CD4-positive, alpha-beta T cell (primary cell): ENCODE data around the gene VWA3B. TPM values are rescaled to one million over a fixed set of nuclear protein-coding genes. Genes with fewer than 3 reads are reported as not detected.

Experiments
- ATAC-seq: fragments of 200-7000 bp; cut with Tn5 transposase; one replicate; pipeline ENCODE4 v1.10.0; 2022; ENCODE audit warnings: mild to moderate bottlenecking; ENCODE audit not compliant: poor library complexity
- CTCF ChIA-PET: fragments of 350-600 bp; sonication (Branson Sonifier 250); formaldehyde crosslinking; loops from one replicate; lab custom pipeline; 2021; ENCODE audit warnings: antibody characterized with exemption, inconsistent platforms; lab: Charles Lee
- POLR2A ChIA-PET: fragments of 350-600 bp; sonication (Branson Sonifier 250); formaldehyde crosslinking; loops from one replicate; lab custom pipeline; 2021; ENCODE audit warnings: antibody characterized with exemption, inconsistent platforms; lab: Charles Lee
- DNase-seq, 14 experiments: peaks; one replicate each; pipeline ENCODE4 v3.0.0-alpha.2; 2013 to 2020; ENCODE audit warnings: mixed read lengths in 2 of 14
- H3K27ac ChIP-seq, 2 donors: one replicate each; pipeline versions ENCODE4 v1.5.1 to v1.7.0; 2013; ENCODE audit warnings: low read length in 2 of 2, low read depth in 1 of 2, mild to moderate bottlenecking in 1 of 2
- H3K27me3 ChIP-seq, 2 experiments: 1 replicate in 1 of 2; 2 replicates in 1 of 2; pipeline versions ENCODE4 v1.6.1 to v1.7.0; 2013; ENCODE audit warnings: low read length in 2 of 2, control low read depth in 1 of 2, mild to moderate bottlenecking in 1 of 2, moderate library complexity in 1 of 2; ENCODE audit not compliant: insufficient read depth in 2 of 2, control insufficient read depth in 1 of 2
- H3K36me3 ChIP-seq: one replicate; pipeline ENCODE4 v1.6.1; 2013; ENCODE audit warnings: low read length, control low read depth; ENCODE audit not compliant: insufficient read depth
- H3K4me1 ChIP-seq: one replicate; pipeline ENCODE4 v1.6.1; 2013; ENCODE audit warnings: low read length, control low read depth; ENCODE audit not compliant: insufficient read depth
- H3K4me3 ChIP-seq: one replicate; pipeline ENCODE4 v1.5.1; 2013; ENCODE audit warnings: mild to moderate bottlenecking, low read length, moderate library complexity
- H3K9me3 ChIP-seq, 2 experiments: 1 replicate in 1 of 2; 2 replicates in 1 of 2; pipeline versions ENCODE4 v1.6.1 to v1.7.0; 2013; ENCODE audit warnings: low read length in 2 of 2, mild to moderate bottlenecking in 2 of 2, control low read depth in 1 of 2, moderate library complexity in 1 of 2; ENCODE audit not compliant: control insufficient read depth in 1 of 2, insufficient read depth in 1 of 2
- H3K27ac Mint-ChIP-seq: one replicate; pipeline ENCODE4 v1.8.0; 2020; ENCODE audit warnings: mixed read lengths
- H3K27me3 Mint-ChIP-seq: one replicate; pipeline ENCODE4 v1.8.0; 2021; ENCODE audit warnings: mixed read lengths
- H3K36me3 Mint-ChIP-seq: one replicate; pipeline ENCODE4 v1.8.0; 2021; ENCODE audit warnings: low read depth, mixed read lengths
- H3K4me1 Mint-ChIP-seq: one replicate; pipeline ENCODE4 v1.8.0; 2021; ENCODE audit warnings: low read depth, mixed read lengths
- H3K4me3 Mint-ChIP-seq: one replicate; pipeline ENCODE4 v1.8.0; 2020; ENCODE audit warnings: mild to moderate bottlenecking, mixed read lengths
- H3K9me3 Mint-ChIP-seq: one replicate; pipeline ENCODE4 v1.8.0; 2020; ENCODE audit warnings: mixed read lengths
- intact Hi-C, 2 experiments: fragments of 100-400 bp; cut with DNase I in 1 of 2; cut with micrococcal nuclease in 1 of 2; formaldehyde crosslinking; loops; one replicate each; pipeline versions ENCODE4 v1.15.1 to v1.9.0; 2023 to 2025; cut with DNase I, micrococcal nuclease
- total RNA-seq, 174 experiments: library from RNA in 2 of 174; stranded (reverse) in 2 of 174; gene quantifications; one replicate each; pipeline ENCODE4 v1.2.3 and lab custom pipeline; 2021 to 2026
- TF ChIP-seq, protein P1 (sequence below): fragments of 200-600 bp; IDR thresholded peaks from one replicate; pipeline ENCODE4 v1.8.0; 2022; ENCODE audit warnings: antibody characterized with exemption, mild to moderate bottlenecking

Gene VWA3B
- total RNA-seq, 2 experiments from 2014 or later: not detected

DNA sequence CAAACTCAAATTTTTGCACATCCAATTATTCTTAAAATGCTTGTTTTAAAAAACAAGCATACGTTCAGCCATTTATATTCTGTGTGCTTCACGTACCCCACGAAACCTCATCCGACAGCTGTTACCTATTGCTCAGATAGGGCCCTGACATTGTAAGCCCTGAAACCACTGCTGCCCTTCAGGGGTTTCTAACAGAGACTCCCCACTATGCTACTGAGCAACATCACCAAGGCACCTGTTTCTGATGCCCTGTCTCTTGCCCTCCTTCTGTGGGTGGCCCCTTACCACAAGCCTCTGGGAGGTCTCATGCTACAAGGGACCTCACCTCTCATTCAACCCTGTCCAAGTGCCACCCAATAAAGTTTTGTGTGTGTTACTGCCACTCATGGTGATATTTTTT, 240.8 kb downstream of the VWA3B start:
- no peak overlapping the region for H3K4me3 Mint-ChIP-seq
- no peaks in the 10 kb centered on the region for H3K4me1 Mint-ChIP-seq
- ChIA-PET CTCF (no interaction called here), POLR2A (no interaction called here)
- peaks cover 10% of the 10 kb centered on the region for H3K9me3 Mint-ChIP-seq
- Histone ChIP-seq H3K4me3 (no peak overlapping the region), H3K4me1 (no peaks in the 10 kb centered on the region), H3K36me3 (no peaks in the 10 kb centered on the region), H3K27me3 (peaks cover 3% of the 10 kb centered on the region in 2 experiments), H3K27ac (no peak overlapping the region), H3K9me3 (no peaks in the 10 kb centered on the region)
- peaks cover 17% of the 10 kb centered on the region for H3K27me3 Mint-ChIP-seq
- H3K36me3 Mint-ChIP-seq: no peaks in the 10 kb centered on the region
- DNase-seq (no peak), ATAC-seq (no peak)
- TF ChIP-seq, protein P1, sequence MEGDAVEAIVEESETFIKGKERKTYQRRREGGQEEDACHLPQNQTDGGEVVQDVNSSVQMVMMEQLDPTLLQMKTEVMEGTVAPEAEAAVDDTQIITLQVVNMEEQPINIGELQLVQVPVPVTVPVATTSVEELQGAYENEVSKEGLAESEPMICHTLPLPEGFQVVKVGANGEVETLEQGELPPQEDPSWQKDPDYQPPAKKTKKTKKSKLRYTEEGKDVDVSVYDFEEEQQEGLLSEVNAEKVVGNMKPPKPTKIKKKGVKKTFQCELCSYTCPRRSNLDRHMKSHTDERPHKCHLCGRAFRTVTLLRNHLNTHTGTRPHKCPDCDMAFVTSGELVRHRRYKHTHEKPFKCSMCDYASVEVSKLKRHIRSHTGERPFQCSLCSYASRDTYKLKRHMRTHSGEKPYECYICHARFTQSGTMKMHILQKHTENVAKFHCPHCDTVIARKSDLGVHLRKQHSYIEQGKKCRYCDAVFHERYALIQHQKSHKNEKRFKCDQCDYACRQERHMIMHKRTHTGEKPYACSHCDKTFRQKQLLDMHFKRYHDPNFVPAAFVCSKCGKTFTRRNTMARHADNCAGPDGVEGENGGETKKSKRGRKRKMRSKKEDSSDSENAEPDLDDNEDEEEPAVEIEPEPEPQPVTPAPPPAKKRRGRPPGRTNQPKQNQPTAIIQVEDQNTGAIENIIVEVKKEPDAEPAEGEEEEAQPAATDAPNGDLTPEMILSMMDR: no peak
- H3K27ac Mint-ChIP-seq: no peak overlapping the region
- intact Hi-C loops: no loop called here

DNA sequence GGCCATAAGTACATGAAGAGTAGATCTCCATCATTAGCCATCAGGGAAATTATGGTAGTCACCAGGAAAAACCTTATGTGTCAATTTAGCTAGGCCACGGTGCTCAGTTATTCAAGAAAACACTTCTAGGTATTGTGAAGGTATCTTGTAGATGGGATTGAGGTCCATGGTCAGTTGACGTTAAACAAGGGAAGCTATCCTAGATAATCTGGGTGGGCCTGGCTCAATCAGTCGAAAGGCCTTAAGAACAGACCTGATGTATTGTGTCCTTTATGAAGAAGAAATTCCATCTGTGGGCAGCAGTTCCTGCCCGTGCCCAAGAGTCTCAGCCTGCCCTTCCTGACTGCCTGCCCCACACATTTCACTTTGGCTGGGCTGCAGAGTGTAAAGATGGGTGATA, 242.6 kb downstream of the VWA3B start:
- Histone ChIP-seq H3K36me3 (no peaks in the 10 kb centered on the region), H3K4me3 (no peak overlapping the region), H3K4me1 (no peaks in the 10 kb centered on the region), H3K27ac (no peak overlapping the region), H3K27me3 (peaks cover 3 to 9% of the 10 kb centered on the region in 2 experiments), H3K9me3 (no peaks in the 10 kb centered on the region)
- no peaks in the 10 kb centered on the region for H3K4me1 Mint-ChIP-seq
- intact Hi-C loops: no loop called here
- H3K27ac Mint-ChIP-seq: no peak overlapping the region
- ChIA-PET POLR2A (no interaction called here), CTCF (no interaction called here)
- H3K4me3 Mint-ChIP-seq: no peak overlapping the region
- H3K36me3 Mint-ChIP-seq: no peaks in the 10 kb centered on the region
- DNase-seq (no peak), ATAC-seq (no peak)
- TF ChIP-seq, protein P1: no peak
- H3K9me3 Mint-ChIP-seq: no peaks in the 10 kb centered on the region
- H3K27me3 Mint-ChIP-seq: peaks cover 10% of the 10 kb centered on the region

DNA sequence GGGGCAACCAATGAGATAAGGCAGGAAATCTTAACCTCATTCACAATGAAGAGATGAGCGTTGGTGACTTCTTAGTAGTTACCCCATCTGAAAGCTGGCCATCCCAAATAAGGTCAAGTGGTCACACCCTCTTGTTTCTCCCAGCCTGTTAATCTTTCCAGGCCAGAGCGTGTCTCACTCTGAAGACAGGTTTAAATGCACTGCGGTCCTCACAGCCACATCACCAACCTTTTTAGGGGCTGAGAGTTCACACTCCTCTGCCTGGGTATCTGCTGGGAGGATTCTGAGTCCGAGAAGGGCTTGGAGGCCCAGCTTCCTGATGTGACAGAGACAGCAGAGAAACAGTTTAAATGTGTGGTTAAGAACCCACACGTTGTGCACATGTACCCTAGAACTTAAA, 246.0 kb downstream of the VWA3B start:
- POLR2A ChIA-PET: no interaction called here

More for the DNA sequence above, 246.0 kb downstream of the VWA3B start:
- H3K4me3 Mint-ChIP-seq: no peak overlapping the region
- no peak overlapping the region for H3K27ac Mint-ChIP-seq
- no peak for ATAC-seq
- Histone ChIP-seq H3K27ac (no peak overlapping the region), H3K27me3 (peaks cover 3 to 9% of the 10 kb centered on the region in 2 experiments), H3K4me1 (no peaks in the 10 kb centered on the region), H3K4me3 (no peak overlapping the region), H3K36me3 (no peaks in the 10 kb centered on the region), H3K9me3 (no peaks in the 10 kb centered on the region)
- CTCF ChIA-PET: no interaction called here
- no peaks in the 10 kb centered on the region for H3K4me1 Mint-ChIP-seq
- no peaks in the 10 kb centered on the region for H3K9me3 Mint-ChIP-seq
- intact Hi-C loops: no loop called here
- no peaks in the 10 kb centered on the region for H3K36me3 Mint-ChIP-seq
- TF ChIP-seq, protein P1: no peak
- H3K27me3 Mint-ChIP-seq: peaks cover 30% of the 10 kb centered on the region
- no peak for DNase-seq
